ENCODE data around the gene WDR26.
A peak's percentile ranks its signal among the peaks of the same experiment; 100 is the strongest.

The WDR26 gene

DNA sequence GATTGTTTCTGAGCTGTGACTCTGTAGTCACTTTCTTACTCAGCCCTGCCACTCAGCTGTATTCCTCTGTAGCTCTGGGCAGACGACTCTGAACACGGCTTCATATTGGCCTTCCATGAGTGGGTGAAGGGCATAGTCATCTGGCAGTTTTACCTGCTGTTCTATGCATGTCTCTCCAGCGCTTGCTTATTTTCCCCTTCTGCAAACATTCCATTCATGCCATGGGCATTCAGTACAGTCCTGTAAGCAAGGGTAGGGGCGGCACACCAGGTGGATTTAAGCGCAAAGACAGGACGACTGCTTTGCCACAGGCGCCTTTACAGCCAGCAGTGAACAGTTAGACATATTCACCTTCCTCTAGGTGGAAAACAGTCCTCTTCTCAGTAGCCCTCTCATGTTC lies 4.4 kb upstream of the WDR26 start:
- TF ChIP-seq L3MBTL2 (conservative IDR thresholded peaks at IDR 0.05): no peak
- TF ChIP-seq LEF1 (IDR thresholded peaks at IDR 0.05; ENCODE audit: borderline replicate concordance): no peak
- ChIA-PET POLR2A (no interaction called here), CTCF (no interaction called here)
- DNase-seq (ENCODE audit: extremely low spot score): no peak

DNA sequence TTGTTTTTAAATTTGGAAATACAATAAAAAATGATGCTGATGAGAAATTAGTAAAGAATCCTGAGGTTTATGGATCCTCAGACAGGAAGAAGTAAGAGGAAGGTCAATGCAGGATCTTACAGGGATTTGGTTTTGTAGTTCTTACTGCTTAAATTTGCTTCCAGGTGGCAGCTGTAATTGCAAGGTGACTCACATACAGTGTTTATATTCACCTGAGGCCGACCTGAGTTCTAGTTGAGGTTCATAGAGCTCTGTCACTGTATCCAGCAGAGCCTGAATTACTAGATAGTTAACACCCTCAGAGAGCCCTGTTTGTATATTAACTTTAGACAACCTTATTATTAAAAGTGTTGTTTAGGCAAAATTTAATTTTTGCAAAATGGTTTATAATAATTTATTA lies 1.4 kb upstream of the WDR26 start:
- DNase-seq (ENCODE audit: extremely low spot score): no peak
- CTCF ChIA-PET: no interaction called here
- POLR2A ChIA-PET: interaction anchor here (2.0 to 3.1 kb wide), 2 partner anchors 7 to 21 kb away, joined by 8 to 12 read pairs; no protein-coding TSS in a partner anchor

DNA sequence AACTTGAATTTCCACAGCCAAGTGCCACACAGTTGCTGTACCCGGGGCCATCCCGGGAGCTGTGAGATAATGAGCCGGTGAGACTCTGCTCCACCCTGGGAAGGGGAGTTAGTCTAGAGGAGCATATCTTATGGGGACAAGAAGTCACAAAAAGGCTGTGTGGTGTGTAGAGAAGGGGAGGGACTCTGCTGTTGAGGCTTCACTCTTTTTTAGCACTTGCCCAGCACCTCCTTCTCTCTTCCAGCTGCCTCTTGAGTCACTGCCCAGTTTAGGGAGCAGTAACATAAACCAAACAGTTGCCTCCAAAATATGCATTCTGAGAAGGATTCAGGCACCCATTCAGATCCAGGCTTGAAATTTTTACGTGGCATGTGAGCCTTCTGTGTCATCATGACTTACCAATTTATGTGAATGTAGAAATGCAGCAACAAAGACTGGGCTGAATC lies 744 bp upstream of the WDR26 start:
- peak; percentile 39 for DNase-seq (ENCODE audit: extremely low spot score)
- CTCF ChIA-PET: no interaction called here
- POLR2A ChIA-PET: interaction anchor here (2.0 to 3.1 kb wide), 2 partner anchors 8 to 21 kb away, joined by 8 to 12 read pairs; no protein-coding TSS in a partner anchor
- TF ChIP-seq SUZ12 (IDR thresholded peaks at IDR 0.05): no peak
- no peak for TF ChIP-seq L3MBTL2 (conservative IDR thresholded peaks at IDR 0.05)
- TF ChIP-seq, protein P1, sequence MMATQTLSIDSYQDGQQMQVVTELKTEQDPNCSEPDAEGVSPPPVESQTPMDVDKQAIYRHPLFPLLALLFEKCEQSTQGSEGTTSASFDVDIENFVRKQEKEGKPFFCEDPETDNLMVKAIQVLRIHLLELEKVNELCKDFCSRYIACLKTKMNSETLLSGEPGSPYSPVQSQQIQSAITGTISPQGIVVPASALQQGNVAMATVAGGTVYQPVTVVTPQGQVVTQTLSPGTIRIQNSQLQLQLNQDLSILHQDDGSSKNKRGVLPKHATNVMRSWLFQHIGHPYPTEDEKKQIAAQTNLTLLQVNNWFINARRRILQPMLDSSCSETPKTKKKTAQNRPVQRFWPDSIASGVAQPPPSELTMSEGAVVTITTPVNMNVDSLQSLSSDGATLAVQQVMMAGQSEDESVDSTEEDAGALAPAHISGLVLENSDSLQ (IDR thresholded peaks at IDR 0.05): no peak
- TF ChIP-seq HDGF (IDR thresholded peaks at IDR 0.05; ENCODE audit: borderline replicate concordance): no peak
- TF ChIP-seq LEF1 (IDR thresholded peaks at IDR 0.05; ENCODE audit: borderline replicate concordance): no peak
- no peak for TF ChIP-seq ARNT (IDR thresholded peaks at IDR 0.05)
- TF ChIP-seq SP1 (IDR thresholded peaks at IDR 0.05): no peak
- no peak for TF ChIP-seq ZNF384 (IDR thresholded peaks at IDR 0.05)
- no peak for TF ChIP-seq NFRKB (IDR thresholded peaks at IDR 0.05)
- no peak for TF ChIP-seq ELF4 (IDR thresholded peaks at IDR 0.05)
- TF ChIP-seq CTBP1 (IDR thresholded peaks at IDR 0.05; ENCODE audit: borderline replicate concordance): no peak
- no peak for TF ChIP-seq FOXK2 (IDR thresholded peaks at IDR 0.05)

More for the DNA sequence above, 1.4 kb upstream of the WDR26 start:
- TF ChIP-seq HDGF (IDR thresholded peaks at IDR 0.05; ENCODE audit: borderline replicate concordance): no peak
- TF ChIP-seq, protein P1 (IDR thresholded peaks at IDR 0.05): no peak
- TF ChIP-seq BHLHE40 (IDR thresholded peaks at IDR 0.05; ENCODE audit: borderline replicate concordance): no peak
- TF ChIP-seq TARDBP (IDR thresholded peaks at IDR 0.05): no peak
- TF ChIP-seq ZNF384 (IDR thresholded peaks at IDR 0.05): no peak
- no peak for TF ChIP-seq SUZ12 (IDR thresholded peaks at IDR 0.05)
- TF ChIP-seq LEF1 (IDR thresholded peaks at IDR 0.05; ENCODE audit: borderline replicate concordance): no peak
- TF ChIP-seq CTBP1 (IDR thresholded peaks at IDR 0.05; ENCODE audit: borderline replicate concordance): no peak
- TF ChIP-seq L3MBTL2 (conservative IDR thresholded peaks at IDR 0.05): no peak
- no peak for TF ChIP-seq NFRKB (IDR thresholded peaks at IDR 0.05)
- no peak for TF ChIP-seq SP1 (IDR thresholded peaks at IDR 0.05)
- TF ChIP-seq FOXM1 (IDR thresholded peaks at IDR 0.05; ENCODE audit: borderline replicate concordance): no peak
- TF ChIP-seq ARNT (IDR thresholded peaks at IDR 0.05): no peak
- TF ChIP-seq FOXK2 (IDR thresholded peaks at IDR 0.05): no peak
- no peak for TF ChIP-seq FOXA1 (IDR thresholded peaks at IDR 0.05)
- no peak for TF ChIP-seq ELF4 (IDR thresholded peaks at IDR 0.05)

DNA sequence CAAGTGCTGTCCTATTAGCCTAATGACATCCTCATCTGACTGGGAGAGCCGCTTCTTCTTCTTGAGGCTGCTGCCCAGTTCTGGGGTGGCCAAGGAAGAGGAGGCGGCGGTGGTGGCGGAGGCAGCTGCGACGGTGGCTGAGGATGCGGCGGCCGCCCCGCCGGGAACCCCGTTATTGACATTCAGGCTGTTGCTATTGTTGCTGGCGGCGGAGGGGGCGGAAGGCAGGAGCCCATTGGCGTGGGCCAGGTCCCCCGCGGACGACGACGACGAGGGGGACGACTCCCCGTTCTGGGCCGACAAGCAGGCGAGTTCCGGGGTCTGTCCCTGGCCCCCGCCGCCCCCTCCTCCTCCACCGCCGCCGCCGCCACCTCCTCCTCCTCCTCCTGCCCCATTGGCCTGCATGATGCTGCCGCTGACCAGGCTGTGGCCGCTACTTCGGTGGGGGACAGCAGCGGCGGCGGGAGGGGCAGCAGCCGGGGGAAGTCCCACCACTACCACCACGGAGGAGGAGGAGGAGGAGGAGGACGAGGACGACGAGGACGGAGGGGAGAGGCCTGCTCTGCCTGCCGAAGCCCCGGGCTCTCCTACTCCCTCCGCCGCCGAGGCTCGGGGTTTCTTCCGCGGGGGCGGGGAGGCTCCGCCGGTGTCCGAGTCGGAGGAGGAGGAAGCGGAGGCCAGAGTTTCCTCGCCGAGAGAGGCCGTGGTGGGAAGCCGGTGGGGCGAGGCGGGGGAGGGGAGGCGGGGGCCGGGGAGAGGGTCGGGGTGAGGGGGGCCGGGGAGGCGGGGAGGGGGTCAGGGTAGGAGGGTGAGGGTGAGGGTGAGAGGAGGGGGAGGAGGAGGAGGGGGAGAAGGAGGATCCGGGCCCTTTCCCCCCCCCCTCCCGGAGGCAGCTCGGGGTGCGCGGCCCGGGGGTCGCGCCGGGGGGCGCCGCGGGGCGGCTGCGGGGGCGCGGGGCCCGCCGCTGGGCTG lies 610 bp downstream of the WDR26 start:
- TF ChIP-seq ELF4 (IDR thresholded peaks at IDR 0.05) (no peak), BHLHE40 (IDR thresholded peaks at IDR 0.05; ENCODE audit: borderline replicate concordance) (no peak)

DNA sequence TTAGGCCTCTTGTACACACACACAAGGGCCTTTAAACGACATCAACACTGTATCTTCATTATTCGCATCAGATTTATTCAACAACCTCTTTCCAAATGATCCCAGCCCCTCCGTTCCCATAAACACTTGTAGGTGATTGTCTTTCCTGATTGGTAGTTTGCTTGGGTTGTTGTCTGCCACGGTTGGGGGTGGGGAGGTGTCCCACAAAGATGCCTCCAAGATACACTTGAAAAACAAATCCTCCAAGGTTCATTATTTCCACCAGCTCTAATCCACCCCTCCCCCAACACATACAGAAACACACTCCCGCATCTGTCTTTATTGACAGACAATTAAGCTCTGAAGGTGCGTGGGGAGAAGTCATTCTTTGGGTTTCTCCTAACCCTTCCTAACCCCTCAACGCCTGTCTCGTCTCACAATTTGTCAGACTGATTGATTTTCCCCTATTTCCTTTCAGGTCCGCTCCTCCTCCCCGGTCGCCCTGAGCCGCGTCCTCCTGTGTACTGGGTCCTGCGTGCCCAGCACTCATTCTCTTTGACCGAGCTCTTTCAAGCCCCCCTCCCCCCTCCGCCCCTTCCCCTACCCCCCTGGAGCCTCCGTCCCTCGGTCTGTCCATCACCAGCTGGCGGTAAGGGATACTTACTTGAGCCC lies 1.4 kb downstream of the WDR26 start:
- TF ChIP-seq HDGF (IDR thresholded peaks at IDR 0.05; ENCODE audit: borderline replicate concordance) (0 out of 2 replicates have a peak, but pooled peaks have one; percentile 56), CTBP1 (IDR thresholded peaks at IDR 0.05; ENCODE audit: borderline replicate concordance) (no peak), FOXK2 (IDR thresholded peaks at IDR 0.05) (no peak), SP1 (IDR thresholded peaks at IDR 0.05) (no peak), ARNT (IDR thresholded peaks at IDR 0.05) (no peak)
- TF ChIP-seq, protein P1 (IDR thresholded peaks at IDR 0.05): peak; percentile 25; the same call in 1 of the 2 replicates
- POLR2A ChIA-PET: interaction anchor here (1.4 to 3.1 kb wide), 3 partner anchors 10 to 24 kb away, joined by 4 to 12 read pairs (median 4); no protein-coding TSS in a partner anchor
- peak; percentile 32 for DNase-seq (ENCODE audit: extremely low spot score)
- CTCF ChIA-PET: no interaction called here

More for the DNA sequence above, 610 bp downstream of the WDR26 start:
- ChIA-PET CTCF (no interaction called here), POLR2A (interaction anchor here (0.6 to 3.1 kb wide), 14 partner anchors 9 to 317 kb away, joined by 3 to 12 read pairs (median 4); no protein-coding TSS in a partner anchor)
- peak; percentile 36 for DNase-seq (ENCODE audit: extremely low spot score)

DNA sequence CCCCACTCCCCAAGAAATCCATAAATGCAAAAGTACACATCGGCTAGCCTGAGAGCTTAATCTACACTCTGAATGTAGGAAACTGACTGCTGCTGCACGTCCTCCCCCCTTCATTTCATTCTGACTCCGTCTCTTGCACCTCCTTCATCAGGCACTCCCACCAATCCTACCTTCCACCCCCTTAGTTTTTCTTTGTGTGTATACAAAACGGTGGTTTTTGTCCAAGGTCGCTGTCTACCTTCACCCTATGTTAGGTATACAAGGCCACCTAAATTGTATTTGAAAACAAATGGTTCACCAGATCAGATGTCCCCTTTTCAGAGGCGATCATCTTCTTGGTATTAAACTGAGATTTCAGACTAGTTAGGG lies 1.9 kb downstream of the WDR26 start:
- TF ChIP-seq BHLHE40 (IDR thresholded peaks at IDR 0.05; ENCODE audit: borderline replicate concordance) (no peak), LEF1 (IDR thresholded peaks at IDR 0.05; ENCODE audit: borderline replicate concordance) (no peak)
- TF ChIP-seq, protein P1 (IDR thresholded peaks at IDR 0.05): no peak
- ChIA-PET POLR2A (interaction anchor here (1.4 to 1.7 kb wide), 2 partner anchors 21 to 25 kb away, joined by 4 read pairs; no protein-coding TSS in a partner anchor), CTCF (interaction anchor here (0.6 kb wide), 1 partner anchor 291 kb away, joined by 3 read pairs; no protein-coding TSS in a partner anchor)
- no peak for DNase-seq (ENCODE audit: extremely low spot score)

Measured in HEK293T (cell line).